ENCODE measurements around the gene MFF. TPM values are rescaled to one million over a fixed set of nuclear protein-coding genes. Genes with fewer than 3 reads are reported as not detected.
A peak's percentile ranks its signal among the peaks of the same experiment; 100 is the strongest.

Gene MFF
- total and polyA plus RNA-seq, 2 of the 4 experiments (the other 2 are of a cell fraction), result 70.1 to 86.4 TPM

DNA sequence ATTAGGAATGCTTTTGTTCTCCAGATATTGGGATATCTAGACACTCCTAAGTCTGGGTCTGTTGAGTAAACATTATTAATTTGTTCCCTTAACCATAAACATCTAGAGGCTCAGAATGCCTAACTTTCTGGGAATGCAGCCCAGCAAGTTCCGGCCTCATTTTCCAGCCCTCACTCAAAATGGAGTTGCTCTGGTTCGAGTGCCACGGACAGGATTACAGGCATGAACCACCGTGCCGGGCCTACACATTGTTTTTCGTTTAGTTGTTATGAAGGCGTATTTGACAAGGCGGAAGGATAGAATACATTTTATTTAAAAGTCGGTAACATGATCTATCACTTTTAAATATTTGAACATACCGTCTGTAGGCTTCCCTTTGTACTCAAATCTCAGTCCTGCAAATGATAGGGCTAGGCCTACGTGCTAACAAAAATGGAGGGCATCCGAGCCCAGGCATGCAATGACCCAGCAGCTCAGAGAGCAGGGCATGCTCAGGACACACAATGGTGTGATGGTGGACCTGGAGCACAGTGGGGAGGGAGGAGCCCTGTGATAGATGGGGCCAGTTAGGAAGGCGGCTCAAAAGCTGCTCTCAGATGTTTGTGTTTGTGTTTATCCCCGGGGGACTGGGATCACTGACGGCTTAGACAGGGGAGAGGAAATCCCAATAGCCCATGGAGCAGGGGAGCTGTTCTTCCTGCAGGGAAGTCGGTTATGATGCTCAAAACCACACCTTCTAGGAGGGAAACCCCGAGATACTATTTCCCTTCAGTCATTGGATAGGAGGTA, 65.6 kb downstream of the MFF start:
- no peak for DNase-seq
- Histone ChIP-seq H3K4me3 (ENCODE audit: insufficient read depth, low read depth, low read length) (no peak overlapping the region), H2BK15ac (ENCODE audit: low read depth, low read length) (peak overlapping the region; percentile 31; the same call in 2 of the 3 replicates), H2BK20ac (ENCODE audit: low read depth, low read length) (peak overlapping the region; percentile 25; the same call in 1 of the 2 replicates), H3K4me1 (ENCODE audit: control insufficient read depth, insufficient read depth, low read length) (peaks cover 3% of the 10 kb centered on the region), H2BK5ac (ENCODE audit: low read depth, low read length, poor library complexity, severe bottlenecking) (no peak overlapping the region), H3K23ac (ENCODE audit: low read depth, low read length) (no peak overlapping the region), H3K36me3 (ENCODE audit: control insufficient read depth, insufficient read depth, low read length) (no peaks in the 10 kb centered on the region), H3K27me3 (ENCODE audit: control insufficient read depth, insufficient read depth, low read length) (no peaks in the 10 kb centered on the region), H3K4me2 (ENCODE audit: low read depth, low read length) (no peak overlapping the region), H4K91ac (ENCODE audit: insufficient read depth, low read depth, low read length) (peak overlapping the region; percentile 82), H4K5ac (ENCODE audit: low read depth, low read length) (0 out of 2 replicates have a peak overlapping the region, but pooled peaks have one; percentile 5), H3K9me3 (ENCODE audit: control insufficient read depth, insufficient read depth, low read length) (no peaks in the 10 kb centered on the region), H3K14ac (replicated peaks; ENCODE audit: low read depth, low read length) (no peak overlapping the region), H3K18ac (ENCODE audit: low read depth, low read length) (peak overlapping the region; percentile 55), H3K9me1 (ENCODE audit: insufficient read depth, low read length) (no peaks in the 10 kb centered on the region), H4K8ac (ENCODE audit: low read depth in 2 of 2, low read length in 2 of 2) (peak overlapping the region; percentile 19 to 24; a peak in 1 of 4 replicates), H2BK120ac (ENCODE audit: low read depth, low read length) (peak overlapping the region; percentile 32), H2AK9ac (replicated peaks; ENCODE audit: low read depth, low read length, poor library complexity) (peak overlapping the region; percentile 3), H3K4ac (ENCODE audit: low read depth, low read length) (peak overlapping the region; percentile 36; the same call in 1 of the 2 replicates), H3K9ac (ENCODE audit: low read depth, low read length) (no peak overlapping the region), H3K27ac (ENCODE audit: insufficient read depth, low read length) (no peak overlapping the region), H2AK5ac (ENCODE audit: low read depth, low read length) (peak overlapping the region; percentile 51; the same call in 1 of the 2 replicates), H3K56ac (ENCODE audit: extremely low read depth, insufficient read depth, low read length) (no peak overlapping the region), H3K79me1 (ENCODE audit: low read depth in 1 of 2, low read length in 2 of 2) (no peaks in the 10 kb centered on the region), H4K20me1 (ENCODE audit: insufficient read depth, low read length) (no peaks in the 10 kb centered on the region), H2AFZ (replicated peaks; ENCODE audit: low read length, poor library complexity) (no peak overlapping the region)
- ChIA-PET CTCF (no interaction called here), POLR2A (ENCODE audit: unreplicated experiment) (no interaction called here)
- no peak for ATAC-seq (ENCODE audit: low read depth)
- dilution Hi-C loops (cut with HindIII; ENCODE audit: low sequenced_read_pairs, unreplicated experiment) (no loop called here), intact Hi-C loops (cut with micrococcal nuclease) (no loop called here), in situ Hi-C loops (cut with MboI; ENCODE audit: low sequenced_read_pairs) (no loop called here)
- BruUV-seq (replicated peaks), result no TSS peak
- 97% methylated on average over 6 of the region's 17 CpGs; no CpG with 5 or more reads in 1 of the 2 experiments for WGBS, 2 experiments (ENCODE audit: extremely low coverage in 2 of 2, insufficient read length in 1 of 2)
- TF ChIP-seq RCOR1 (IDR thresholded peaks at IDR 0.05; ENCODE audit: insufficient replicate concordance, low read length) (no peak), SMC3 (IDR thresholded peaks at IDR 0.05; ENCODE audit: low read depth, low read length) (no peak), ELK1 (IDR thresholded peaks at IDR 0.05; ENCODE audit: borderline replicate concordance, low read depth, low read length) (no peak), MAZ (IDR thresholded peaks at IDR 0.05; ENCODE audit: borderline replicate concordance, low read depth, low read length) (no peak), POLR2A (IDR thresholded peaks at IDR 0.05; ENCODE audit: low read depth, low read length) (no peak), MXI1 (IDR thresholded peaks at IDR 0.05; ENCODE audit: borderline replicate concordance, low read depth, low read length) (no peak), BHLHE40 (IDR thresholded peaks at IDR 0.05; ENCODE audit: low read depth, low read length) (no peak), RAD21 (IDR thresholded peaks at IDR 0.05; ENCODE audit: low read length) (no peak), RFX5 (IDR thresholded peaks at IDR 0.05; ENCODE audit: low read depth, low read length) (no peak), NFE2L2 (IDR thresholded peaks at IDR 0.05; ENCODE audit: low read depth, low read length) (no peak), CHD1 (IDR thresholded peaks at IDR 0.05; ENCODE audit: low read depth, low read length) (no peak), CEBPB (IDR thresholded peaks at IDR 0.05; ENCODE audit: low read depth, low read length) (no peak), MAFK (IDR thresholded peaks at IDR 0.05; ENCODE audit: low read depth, low read length) (no peak)
- TF ChIP-seq, protein P1, sequence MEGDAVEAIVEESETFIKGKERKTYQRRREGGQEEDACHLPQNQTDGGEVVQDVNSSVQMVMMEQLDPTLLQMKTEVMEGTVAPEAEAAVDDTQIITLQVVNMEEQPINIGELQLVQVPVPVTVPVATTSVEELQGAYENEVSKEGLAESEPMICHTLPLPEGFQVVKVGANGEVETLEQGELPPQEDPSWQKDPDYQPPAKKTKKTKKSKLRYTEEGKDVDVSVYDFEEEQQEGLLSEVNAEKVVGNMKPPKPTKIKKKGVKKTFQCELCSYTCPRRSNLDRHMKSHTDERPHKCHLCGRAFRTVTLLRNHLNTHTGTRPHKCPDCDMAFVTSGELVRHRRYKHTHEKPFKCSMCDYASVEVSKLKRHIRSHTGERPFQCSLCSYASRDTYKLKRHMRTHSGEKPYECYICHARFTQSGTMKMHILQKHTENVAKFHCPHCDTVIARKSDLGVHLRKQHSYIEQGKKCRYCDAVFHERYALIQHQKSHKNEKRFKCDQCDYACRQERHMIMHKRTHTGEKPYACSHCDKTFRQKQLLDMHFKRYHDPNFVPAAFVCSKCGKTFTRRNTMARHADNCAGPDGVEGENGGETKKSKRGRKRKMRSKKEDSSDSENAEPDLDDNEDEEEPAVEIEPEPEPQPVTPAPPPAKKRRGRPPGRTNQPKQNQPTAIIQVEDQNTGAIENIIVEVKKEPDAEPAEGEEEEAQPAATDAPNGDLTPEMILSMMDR (conservative IDR thresholded peaks at IDR 0.05; ENCODE audit: low read depth, low read length), result no peak
- TF ChIP-seq, protein P2, sequence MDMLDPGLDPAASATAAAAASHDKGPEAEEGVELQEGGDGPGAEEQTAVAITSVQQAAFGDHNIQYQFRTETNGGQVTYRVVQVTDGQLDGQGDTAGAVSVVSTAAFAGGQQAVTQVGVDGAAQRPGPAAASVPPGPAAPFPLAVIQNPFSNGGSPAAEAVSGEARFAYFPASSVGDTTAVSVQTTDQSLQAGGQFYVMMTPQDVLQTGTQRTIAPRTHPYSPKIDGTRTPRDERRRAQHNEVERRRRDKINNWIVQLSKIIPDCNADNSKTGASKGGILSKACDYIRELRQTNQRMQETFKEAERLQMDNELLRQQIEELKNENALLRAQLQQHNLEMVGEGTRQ (IDR thresholded peaks at IDR 0.05; ENCODE audit: low read depth, low read length), result no peak
